K562 (cell line): Measurements from ENCODE around the gene BRPF1. TPM values are rescaled to one million over a fixed set of nuclear protein-coding genes. Genes with fewer than 3 reads are reported as not detected.
A peak's percentile ranks its signal among the peaks of the same experiment; 100 is the strongest.

Source experiments
- ATAC-seq: fragments of 200-7000 bp; cut with Tn5 transposase; 3 replicates; pipeline ENCODE4 v1.9.1; 2020; ENCODE audit warnings: moderate library complexity
- BruUV-seq: library from RNA; stranded (reverse); fragments of 400-500 nt; replicated peaks from 2 replicates; lab custom pipeline; 2021; lab: Mats Ljungman, UMichigan
- CTCF ChIA-PET: fragments of 300-600 bp; formaldehyde crosslinking; extraction: SDS; loops from one replicate; lab custom pipeline; 2021; ENCODE audit warnings: low intra/inter-chr PET ratio; lab: Yijun Ruan, JAX
- POLR2A ChIA-PET: fragments of 300-600, 350-650 bp; sonication (Branson Sonifier 250); formaldehyde crosslinking; extraction: SDS; loops from one replicate; lab custom pipeline; 2021; ENCODE audit warnings: antibody characterized with exemption, inconsistent platforms; lab: Yijun Ruan, JAX
- DNase-seq, 4 experiments: peaks; one replicate each; pipeline versions ENCODE4 v3.0.0 to v3.0.0-alpha.2; 2011 to 2018; ENCODE audit warnings: low spot score in 3 of 4, mixed read lengths in 3 of 4; ENCODE audit errors: extremely low read depth in 1 of 4
- FAIRE-seq: peaks from 2 replicates; lab custom pipeline; 2011; peaks lifted over from hg19 to GRCh38; lab: Jason Lieb, UNC
- H2AFZ ChIP-seq: 2 replicates; pipeline ENCODE4 v1.6.0; 2011; ENCODE audit warnings: low read depth, low read length, control low read depth, inconsistent platforms
- H3K27ac ChIP-seq: fragments of 200-600 bp; 3 replicates; pipeline ENCODE4 v1.8.0; 2011; ENCODE audit warnings: low read depth, mild to moderate bottlenecking, control low read depth, inconsistent platforms, low read length, moderate library complexity, mixed read lengths; ENCODE audit errors: extremely low read depth
- H3K27me3 ChIP-seq, 2 experiments: fragments of 300-600 bp in 1 of 2; 2 replicates in 1 of 2; 3 replicates in 1 of 2; pipeline versions ENCODE4 v1.6.0 to v1.8.0; 2011; ENCODE audit warnings: inconsistent platforms in 2 of 2, low read length in 2 of 2, mild to moderate bottlenecking in 1 of 2, mixed read lengths in 1 of 2, moderate library complexity in 1 of 2; ENCODE audit not compliant: control insufficient read depth in 2 of 2, insufficient read depth in 2 of 2
- H3K36me3 ChIP-seq: fragments of 300-600 bp; 3 replicates; pipeline ENCODE4 v1.8.0; 2011; ENCODE audit warnings: mild to moderate bottlenecking, low read length, inconsistent platforms; ENCODE audit not compliant: control insufficient read depth, insufficient read depth
- H3K4me1 ChIP-seq, 2 experiments: fragments of 200-600 bp in 1 of 2; replicated peaks in 1 of 2; 2 replicates in 1 of 2; 3 replicates in 1 of 2; pipeline versions ENCODE4 v1.5.1 to v1.8.0; 2011; ENCODE audit warnings: inconsistent platforms in 2 of 2, low read length in 2 of 2, mild to moderate bottlenecking in 1 of 2, mixed read lengths in 1 of 2, moderate library complexity in 1 of 2; ENCODE audit not compliant: control insufficient read depth in 2 of 2, insufficient read depth in 2 of 2
- H3K4me2 ChIP-seq: 2 replicates; pipeline ENCODE4 v1.6.1; 2011; ENCODE audit warnings: low read length, control low read depth, inconsistent platforms, mixed read lengths; ENCODE audit not compliant: insufficient read depth
- H3K4me3 ChIP-seq: fragments of 200-600 bp; sonication (generic), shearing (Covaris generic); 2 replicates; pipeline ENCODE4 v1.5.1; 2016; ENCODE audit warnings: control low read depth, inconsistent platforms
- H3K79me2 ChIP-seq: fragments of 200-600 bp; 3 replicates; pipeline ENCODE4 v1.8.0; 2011; ENCODE audit warnings: low read length, inconsistent platforms; ENCODE audit not compliant: control insufficient read depth, insufficient read depth
- H3K9ac ChIP-seq, 2 experiments: 2 replicates each; pipeline versions ENCODE4 v1.6.0 to v1.6.1; 2011; ENCODE audit warnings: low read depth in 2 of 2, low read length in 2 of 2, control low read depth in 1 of 2, inconsistent platforms in 1 of 2, mild to moderate bottlenecking in 1 of 2, mixed read lengths in 1 of 2; ENCODE audit not compliant: insufficient read depth in 1 of 2
- H3K9me1 ChIP-seq: one replicate; pipeline ENCODE4 v1.6.0; 2011; ENCODE audit warnings: inconsistent platforms, mild to moderate bottlenecking, low read length, moderate library complexity; ENCODE audit not compliant: control insufficient read depth, insufficient read depth
- H3K9me3 ChIP-seq: replicated peaks from 2 replicates; pipeline ENCODE4 v1.5.1; 2011; ENCODE audit warnings: low read depth, low read length, inconsistent platforms; ENCODE audit not compliant: control insufficient read depth, insufficient read depth
- H4K20me1 ChIP-seq: replicated peaks from 2 replicates; pipeline ENCODE4 v1.6.1; 2011; ENCODE audit warnings: low read length, inconsistent platforms, mixed read lengths; ENCODE audit not compliant: control insufficient read depth, insufficient read depth
- MCM3 ChIP-seq: fragments of 450-650 bp; IDR thresholded peaks from 2 replicates; pipeline ENCODE4 v1.6.1; 2016
- PKNOX1 ChIP-seq: fragments of 450-650 bp; IDR thresholded peaks from 2 replicates; pipeline ENCODE4 v1.6.1; 2016
- ZBTB9 ChIP-seq: fragments of 450-650 bp; formaldehyde crosslinking; IDR thresholded peaks from 2 replicates; pipeline ENCODE4 v1.4.0; 2020; ENCODE audit warnings: mild to moderate bottlenecking, moderate library complexity
- ZNF354B ChIP-seq: fragments of 250-450 bp; sonication (Bioruptor Pico); IDR thresholded peaks from 2 replicates; pipeline ENCODE4 v1.4.0; 2020
- WGBS: fragments of 100-300 bp; shearing (Covaris generic); methylation state at CpG from one replicate; pipeline ENCODE4 v1.1.6; 2016; ENCODE audit warnings: low coverage, mixed read lengths; ENCODE audit not compliant: insufficient coverage; ENCODE audit errors: missing lambda C conversion rate; 5-methylcytosine and 5-hydroxymethylcytosine counted together
- in situ Hi-C: fragments of 300-500 bp; cut with MboI; formaldehyde crosslinking; loops from 4 replicates; pipeline ENCODE4 v1.15.0; 2018; ENCODE audit warnings: inconsistent platforms, mixed read lengths
- intact Hi-C: fragments of 100-400 bp; cut with micrococcal nuclease; formaldehyde crosslinking; loops from 2 replicates; pipeline ENCODE4 v1.14.2; 2022
- polyA plus RNA-seq, 8 experiments: library from polyadenylated mRNA; depleted of rRNA in 4 of 8; stranded (reverse) in 5 of 8; unstranded in 3 of 8; fragments of >200 nt; fragmentation: Nextera tagmentation in 2 of 8; fragmentation: Illumina TruSeq in 1 of 8; extraction: Ambion mirVana in 2 of 8; extraction: Trizol in 1 of 8; gene quantifications; 2 replicates each; pipeline versions ENCODE4 v1.2.1 to v1.2.3, GENCODE V29; 2011 to 2014; ENCODE audit warnings: inconsistent platforms in 1 of 8, missing spikeins in 1 of 8
- total RNA-seq, 7 experiments: library from RNA; depleted of rRNA in 6 of 7; stranded (reverse); fragments of >200 nt in 6 of 7; fragmentation: Illumina TruSeq in 2 of 7; extraction: Trizol in 2 of 7; gene quantifications; 2 replicates each; pipeline versions ENCODE4 v1.2.1 to v1.2.3, GENCODE V29; 2011 to 2021; ENCODE audit warnings: low replicate concordance in 1 of 7

Gene BRPF1
- total and polyA plus RNA-seq, 9 of the 15 experiments (the other 6 are each of a cell fraction or from before 2014, with no cell fraction given), result 1.1 to 40.2 (median 23.5) TPM

GRCh38 chr3:9721015-9721699, 10.4 kb upstream of the BRPF1 start:
- 0 out of 2 replicates have a peak, but pooled peaks have one; percentile 41 for TF ChIP-seq MCM3
- no peak for TF ChIP-seq ZBTB9 (CRISPR knock-in tag)
- 0 out of 2 replicates have a peak, but pooled peaks have one; percentile 41 for TF ChIP-seq PKNOX1
- no peak for TF ChIP-seq ZNF354B
- Histone ChIP-seq H3K27ac (no peak overlapping the region), H3K9me1 (no peaks in the 10 kb centered on the region), H3K4me2 (no peak overlapping the region), H3K4me1 (peaks cover 0 to 1% of the 10 kb centered on the region in 2 experiments; a peak in 3 of 5 replicates), H4K20me1 (no peaks in the 10 kb centered on the region), H3K27me3 (peaks cover 12 to 13% of the 10 kb centered on the region in 2 experiments; a peak in 4 of 5 replicates), H3K9me3 (no peaks in the 10 kb centered on the region), H3K4me3 (no peak overlapping the region), H3K36me3 (no peaks in the 10 kb centered on the region), H3K9ac (no peak overlapping the region), H2AFZ (no peak overlapping the region), H3K79me2 (no peaks in the 10 kb centered on the region)
- in situ Hi-C loops (loop anchor here (10.0 kb wide), 1 partner anchor 216 kb away; no protein-coding TSS in a partner anchor), intact Hi-C loops (loop anchor here (10.0 kb wide), 1 partner anchor 604 kb away; the partner anchor contains the start of gene SEC13)
- WGBS, result under 1% methylated on average over 7 of the region's 7 CpGs
- ChIA-PET CTCF (no interaction called here), POLR2A (interaction anchor here (0.6 to 1.4 kb wide), 6 partner anchors 9 to 239 kb away, joined by 3 to 6 read pairs (median 4); partner anchors contain the start of genes OGG1 and TADA3)
- no TSS peak for BruUV-seq
- DNase-seq, result no peak
- no peak for FAIRE-seq
- peak; percentile 42 for ATAC-seq
